Adrenal gland (tissue), 12 donors: ENCODE measurements around the gene EDNRA. TPM values are rescaled to one million over a fixed set of nuclear protein-coding genes. Genes with fewer than 3 reads are reported as not detected.

Source experiments
- DNase-seq, 7 donors: peaks; one replicate each; pipeline ENCODE4 v3.0.0-alpha.2; 2019 to 2020
- H3K27ac ChIP-seq, 5 donors: fragments of 200-600 bp; sonication (generic) in 4 of 5; 1 replicate in 3 of 5; 2 replicates in 2 of 5; pipeline versions ENCODE4 v1.5.1 to v1.8.0; 2016 to 2020; ENCODE audit warnings: mild to moderate bottlenecking in 1 of 5
- H3K27me3 ChIP-seq: fragments of 200-600 bp; 2 replicates; pipeline ENCODE4 v1.8.0; 2021
- H3K36me3 ChIP-seq, 2 donors: fragments of 200-600 bp; replicated peaks in 1 of 2; 1 replicate in 1 of 2; 2 replicates in 1 of 2; pipeline versions ENCODE4 v1.5.1 to v1.8.0; 2018 to 2022
- H3K4me1 ChIP-seq, 2 donors: fragments of 200-600 bp; replicated peaks in 1 of 2; 1 replicate in 1 of 2; 2 replicates in 1 of 2; pipeline versions ENCODE4 v1.5.1 to v1.8.0; 2018 to 2021
- H3K4me3 ChIP-seq, 4 donors: fragments of 200-600 bp; sonication (generic) in 3 of 4; one replicate each; pipeline ENCODE4 v1.5.1; 2016 to 2018
- H3K9me3 ChIP-seq, 3 donors: fragments of 200-600 bp; sonication (generic) in 1 of 3; replicated peaks in 1 of 3; 1 replicate in 2 of 3; 2 replicates in 1 of 3; pipeline versions ENCODE4 v1.5.1 to v1.8.0; 2016 to 2021
- POLR2A ChIP-seq, 2 donors: fragments of 450-650 bp; IDR thresholded peaks; one replicate each; pipeline ENCODE4 v1.6.1; 2017; ENCODE audit warnings: antibody characterized with exemption in 2 of 2, mild to moderate bottlenecking in 2 of 2, moderate library complexity in 1 of 2
- WGBS, 4 donors: extraction: QIAGEN DNeasy Blood & Tissue Kit in 2 of 4; methylation state at CpG; one replicate each; pipeline versions ENCODE4 v1.1.5 to v1.1.7; 2013 to 2017; 5-methylcytosine and 5-hydroxymethylcytosine counted together
- intact Hi-C, 2 donors: fragments of 100-400 bp; cut with DNase I; formaldehyde crosslinking; loops; one replicate each; pipeline versions ENCODE4 v1.14.1 to v1.15.0; 2022 to 2023
- polyA plus RNA-seq, 3 donors: library from polyadenylated mRNA; stranded (reverse); fragments of 200-250 nt in 2 of 3; fragments of 350-450 nt in 1 of 3; fragmentation: Illumina TruSeq in 1 of 3; extraction: RNeasy Lipid Tissue Mini Kit (QIAGEN cat#74804) in 1 of 3; gene quantifications; one replicate each; pipeline ENCODE4 v1.2.3, GENCODE V29; 2013 to 2014
- total RNA-seq, 9 donors: library from RNA; depleted of rRNA in 4 of 9; stranded (reverse); fragments of >200 nt in 4 of 9; fragments of 120-200 nt in 1 of 9; fragmentation: NEBNext Ultra II Directional in 1 of 9; extraction: Animal tissue kit (Norgen Biotek cat#: 25700) in 1 of 9; gene quantifications; one replicate each; pipeline versions ENCODE4 v1.1.0 to v1.2.4, GENCODE V29; 2013 to 2023
- TF ChIP-seq, protein P1 (sequence below), 6 experiments: fragments of 450-650 bp in 4 of 6; fragments of 200-600 bp in 2 of 6; sonication (generic) in 1 of 6; IDR thresholded peaks; 1 replicate in 5 of 6; 2 replicates in 1 of 6; pipeline versions ENCODE4 v1.5.1 to v1.8.0; 2016 to 2021; ENCODE audit warnings: antibody characterized with exemption in 6 of 6, mild to moderate bottlenecking in 2 of 6, moderate library complexity in 1 of 6
- donor health status: healthy with polysubstance abuse.
- donor health status: Bipolar disorder and iron deficiency.
- donor health status: DM: yes; HTN: yes; CAD: no.
- donor health status: DM: no; HTN: no; CAD: no.
- donor health status: DM: no; HTN: no; CAD: no.
- donor health status: DM: yes; HTN: yes; CAD: no.

The EDNRA gene
- total and polyA plus RNA-seq, 12 donors, result 1.6 to 9.7 (median 4.5) TPM

DNA sequence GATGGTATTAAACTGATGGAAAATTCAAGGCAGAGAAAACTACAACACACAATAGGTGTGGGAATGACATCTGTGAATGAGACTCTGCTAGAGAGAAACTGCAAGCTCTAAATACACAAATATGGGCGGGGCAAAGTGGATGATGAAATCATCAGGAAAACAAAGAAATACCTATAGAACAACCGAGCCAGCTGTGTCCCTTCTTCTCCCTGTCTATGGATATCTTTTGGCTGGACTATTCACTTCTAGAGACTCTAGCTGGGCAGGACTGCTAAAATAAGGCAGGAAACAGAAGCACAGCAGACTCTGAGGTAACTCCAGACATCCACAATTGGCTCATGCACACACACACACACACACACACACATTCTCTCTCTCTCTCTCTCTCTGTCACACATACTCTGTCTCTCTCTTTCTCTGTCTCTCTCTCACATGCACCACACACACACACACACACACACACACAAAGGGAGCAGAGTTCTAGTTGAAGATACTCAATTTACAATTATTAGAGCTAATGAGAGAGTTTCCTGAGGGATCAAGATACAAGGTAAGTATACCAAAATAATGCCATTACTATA, 27.2 kb upstream of the EDNRA start:
- H3K9me3 ChIP-seq, result no peaks in the 10 kb centered on the region
- DNase-seq, result no peak
- H3K27me3 ChIP-seq, result no peaks in the 10 kb centered on the region
- TF ChIP-seq POLR2A (IDR thresholded peaks at IDR 0.05), result no peak
- TF ChIP-seq, protein P1, sequence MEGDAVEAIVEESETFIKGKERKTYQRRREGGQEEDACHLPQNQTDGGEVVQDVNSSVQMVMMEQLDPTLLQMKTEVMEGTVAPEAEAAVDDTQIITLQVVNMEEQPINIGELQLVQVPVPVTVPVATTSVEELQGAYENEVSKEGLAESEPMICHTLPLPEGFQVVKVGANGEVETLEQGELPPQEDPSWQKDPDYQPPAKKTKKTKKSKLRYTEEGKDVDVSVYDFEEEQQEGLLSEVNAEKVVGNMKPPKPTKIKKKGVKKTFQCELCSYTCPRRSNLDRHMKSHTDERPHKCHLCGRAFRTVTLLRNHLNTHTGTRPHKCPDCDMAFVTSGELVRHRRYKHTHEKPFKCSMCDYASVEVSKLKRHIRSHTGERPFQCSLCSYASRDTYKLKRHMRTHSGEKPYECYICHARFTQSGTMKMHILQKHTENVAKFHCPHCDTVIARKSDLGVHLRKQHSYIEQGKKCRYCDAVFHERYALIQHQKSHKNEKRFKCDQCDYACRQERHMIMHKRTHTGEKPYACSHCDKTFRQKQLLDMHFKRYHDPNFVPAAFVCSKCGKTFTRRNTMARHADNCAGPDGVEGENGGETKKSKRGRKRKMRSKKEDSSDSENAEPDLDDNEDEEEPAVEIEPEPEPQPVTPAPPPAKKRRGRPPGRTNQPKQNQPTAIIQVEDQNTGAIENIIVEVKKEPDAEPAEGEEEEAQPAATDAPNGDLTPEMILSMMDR (IDR thresholded peaks at IDR 0.05), result no peak
- 29 to 59% (median 49%) methylated on average over 2 of the region's 2 CpGs for WGBS, 4 donors
- H3K36me3 ChIP-seq, result no peaks in the 10 kb centered on the region
- intact Hi-C loops, result no loop called here
- no peak overlapping the region for H3K4me3 ChIP-seq
- no peak overlapping the region for H3K27ac ChIP-seq
- no peaks in the 10 kb centered on the region for H3K4me1 ChIP-seq

DNA sequence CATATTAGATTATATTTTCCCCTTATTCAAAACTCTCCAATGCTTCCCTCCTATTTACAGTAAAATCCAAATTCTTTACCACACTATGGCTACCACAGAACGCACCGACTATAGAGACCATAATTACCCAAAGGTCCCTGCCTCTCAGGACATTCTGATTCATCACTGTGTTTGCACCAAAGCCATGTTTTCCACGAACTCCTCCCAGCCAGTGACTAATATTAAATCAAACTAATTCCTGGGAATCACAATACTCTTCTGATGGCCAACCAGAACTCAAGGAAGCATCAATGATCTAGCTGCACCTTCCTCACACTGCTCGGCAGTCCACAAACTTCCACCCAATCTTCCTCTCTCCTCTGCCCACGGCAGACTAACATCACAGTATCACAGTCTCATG, 24.2 kb upstream of the EDNRA start:
- Histone ChIP-seq H3K4me1 (no peaks in the 10 kb centered on the region), H3K4me3 (no peak overlapping the region), H3K27me3 (no peaks in the 10 kb centered on the region), H3K27ac (no peak overlapping the region), H3K36me3 (no peaks in the 10 kb centered on the region), H3K9me3 (no peaks in the 10 kb centered on the region)
- no peak for DNase-seq
- TF ChIP-seq POLR2A (IDR thresholded peaks at IDR 0.05), result no peak
- TF ChIP-seq, protein P1 (IDR thresholded peaks at IDR 0.05), result no peak
- 66 to 77% (median 75%) methylated on average over 5 of the region's 5 CpGs for WGBS, 4 donors
- intact Hi-C loops, result no loop called here

DNA sequence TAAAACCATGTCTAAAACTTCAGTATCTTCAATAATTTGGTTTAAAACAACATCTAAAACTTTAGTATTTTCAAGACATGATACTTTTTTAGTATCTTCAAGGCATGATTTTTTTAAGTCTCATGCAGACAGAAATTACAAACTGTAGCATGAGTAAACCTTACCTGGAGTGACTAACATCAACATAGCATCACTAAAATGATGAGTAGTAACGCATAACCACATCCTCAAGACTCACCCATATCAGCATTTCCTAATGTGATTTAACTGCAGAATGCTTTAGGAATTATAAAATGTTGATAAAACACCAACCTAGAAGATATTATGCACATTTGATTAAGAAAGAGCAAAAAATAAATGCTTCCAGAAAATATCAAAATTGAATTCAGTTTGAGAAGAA, 19.7 kb upstream of the EDNRA start:
- Histone ChIP-seq H3K4me3 (no peak overlapping the region), H3K9me3 (no peaks in the 10 kb centered on the region), H3K27me3 (no peaks in the 10 kb centered on the region), H3K36me3 (no peaks in the 10 kb centered on the region), H3K4me1 (no peaks in the 10 kb centered on the region), H3K27ac (no peak overlapping the region)
- TF ChIP-seq POLR2A (IDR thresholded peaks at IDR 0.05), result no peak
- TF ChIP-seq, protein P1 (IDR thresholded peaks at IDR 0.05), result no peak
- 83 to 90% (median 87%) methylated on average over 1 of the region's 1 CpG for WGBS, 4 donors
- DNase-seq, result no peak
- intact Hi-C loops, result no loop called here

DNA sequence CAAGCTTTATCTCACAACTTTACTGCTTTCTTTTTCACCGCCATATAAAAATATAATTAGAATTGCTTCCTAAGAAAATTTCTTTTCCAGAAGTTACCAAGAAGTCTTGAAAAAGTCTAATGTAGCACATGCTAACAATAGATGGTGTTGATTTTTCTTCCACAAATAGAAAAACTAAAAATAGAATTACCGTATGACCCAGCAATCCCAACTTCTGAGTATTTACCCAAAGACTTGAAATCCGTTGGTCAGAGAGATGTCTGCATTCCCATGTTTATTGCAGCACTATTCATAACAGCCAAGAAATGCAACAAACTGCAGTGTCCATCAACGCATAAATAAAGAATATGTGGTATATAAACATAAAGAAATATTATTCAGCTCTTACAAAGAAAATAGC, 17.8 kb upstream of the EDNRA start:
- no peaks in the 10 kb centered on the region for H3K36me3 ChIP-seq
- 66 to 72% (median 69%) methylated on average over 4 of the region's 4 CpGs for whole genome bisulfite sequencing, 4 donors
- intact Hi-C loops, result no loop called here
- no peaks in the 10 kb centered on the region for H3K4me1 ChIP-seq
- no peaks in the 10 kb centered on the region for H3K9me3 ChIP-seq
- H3K27ac ChIP-seq, result no peak overlapping the region
- TF ChIP-seq POLR2A (IDR thresholded peaks at IDR 0.05), result no peak
- TF ChIP-seq, protein P1 (IDR thresholded peaks at IDR 0.05), result no peak
- H3K27me3 ChIP-seq, result no peaks in the 10 kb centered on the region
- no peak for DNase-seq
- H3K4me3 ChIP-seq, result no peak overlapping the region
